GM18868 (cell line): ENCODE measurements around the gene PTPN6.

Experiments used
- ATAC-seq: cut with Tn5 transposase; IDR thresholded peaks from one replicate; pipeline ENCODE4 v1.9.1; 2021; ENCODE audit warnings: mild to moderate bottlenecking, moderate library complexity; ENCODE audit not compliant: unreplicated experiment

Gene PTPN6

GRCh38 chr12:6938353-6939190, 12.6 kb upstream of the PTPN6 start:
- ATAC-seq: no peak

GRCh38 chr12:6939191-6939540, 12.0 kb upstream of the PTPN6 start:
- ATAC-seq: no peak

- no peak for ATAC-seq
These were observed 9.9 kb upstream of the PTPN6 start for GRCh38 chr12:6941267-6941666.

- ATAC-seq: no peak
These were observed 9.4 kb upstream of the PTPN6 start for GRCh38 chr12:6941782-6942181.

GRCh38 chr12:6942331-6942665, 8.9 kb upstream of the PTPN6 start:
- ATAC-seq: no peak

GRCh38 chr12:6943389-6943721, 7.8 kb upstream of the PTPN6 start:
- ATAC-seq: peak; percentile 32

- peak; percentile 32 for ATAC-seq
These were observed 7.3 kb upstream of the PTPN6 start, which contains the start of the genes C12orf57 and RNU7-1 for GRCh38 chr12:6943722-6944380. TSS of gene C12orf57 (plus strand) at chr12:6944022. CDS start at chr12:6944122, 100 bp downstream. TSS of gene RNU7-1 (plus strand) at chr12:6943816.

GRCh38 chr12:6944381-6945186, 6.6 kb upstream of the PTPN6 start:
- ATAC-seq: peak; percentile 42

GRCh38 chr12:6945613-6946012, 5.5 kb upstream of the PTPN6 start:
- ATAC-seq: no peak

- ATAC-seq: peak; percentile 28
These were observed 4.9 kb upstream of the PTPN6 start for GRCh38 chr12:6946033-6946919.

GRCh38 chr12:6946920-6947374, 4.2 kb upstream of the PTPN6 start:
- ATAC-seq: no peak

- no peak for ATAC-seq
These were observed 3.5 kb upstream of the PTPN6 start for GRCh38 chr12:6947615-6948014.

GRCh38 chr12:6948873-6949594, 2.1 kb upstream of the PTPN6 start:
- no peak for ATAC-seq

GRCh38 chr12:6950401-6950801, 755 bp upstream of the PTPN6 start:
- ATAC-seq: no peak

GRCh38 chr12:6951551-6952120, 480 bp downstream of the PTPN6 start:
- ATAC-seq: no peak

GRCh38 chr12:6952121-6952862, 1.1 kb downstream of the PTPN6 start:
- ATAC-seq: no peak

- ATAC-seq: no peak
These were observed 1.8 kb downstream of the PTPN6 start for GRCh38 chr12:6952863-6953441.

GRCh38 chr12:6953442-6954315, 2.5 kb downstream of the PTPN6 start:
- ATAC-seq: peak; percentile 46
